GM12892 (cell line): ENCODE results near the gene DPH2.

Experiments used
- POLR2A ChIP-seq: IDR thresholded peaks from 2 replicates; pipeline ENCODE4 v1.6.1; 2011; ENCODE audit warnings: low read depth, low read length, control low read depth
- POLR2AphosphoS5 ChIP-seq: IDR thresholded peaks from 2 replicates; pipeline ENCODE4 v1.6.1; 2011; ENCODE audit warnings: low read depth, low read length, control low read depth

DNA sequence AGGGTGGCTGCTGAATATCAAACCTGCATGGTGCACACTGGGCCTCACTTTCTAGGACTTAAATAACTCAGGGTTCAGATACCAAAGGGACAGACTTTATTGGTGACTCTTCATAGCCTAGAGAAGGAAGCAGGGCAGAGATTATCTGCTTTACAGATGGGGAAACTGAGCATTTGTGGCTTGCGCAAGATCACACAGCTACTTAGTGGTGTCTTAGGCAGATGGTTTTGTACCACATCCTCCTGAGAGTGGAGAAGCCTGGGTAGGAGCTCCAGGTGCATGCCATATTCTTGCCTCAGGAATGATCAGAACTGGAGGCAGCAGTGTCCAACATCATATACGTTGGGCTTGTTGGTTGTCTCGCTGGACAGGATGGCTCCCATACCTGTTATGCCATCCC is 6.8 kb upstream of the DPH2 start:
- TF ChIP-seq POLR2A (no peak), POLR2AphosphoS5 (no peak)
